HG03521 (cell line): ENCODE measurements around the gene CYTH4.

ENCODE experiments used
- ATAC-seq: cut with Tn5 transposase; IDR thresholded peaks from one replicate; pipeline ENCODE4 v1.9.1; 2021; ENCODE audit warnings: mild to moderate bottlenecking, moderate library complexity; ENCODE audit not compliant: unreplicated experiment

The CYTH4 gene

DNA sequence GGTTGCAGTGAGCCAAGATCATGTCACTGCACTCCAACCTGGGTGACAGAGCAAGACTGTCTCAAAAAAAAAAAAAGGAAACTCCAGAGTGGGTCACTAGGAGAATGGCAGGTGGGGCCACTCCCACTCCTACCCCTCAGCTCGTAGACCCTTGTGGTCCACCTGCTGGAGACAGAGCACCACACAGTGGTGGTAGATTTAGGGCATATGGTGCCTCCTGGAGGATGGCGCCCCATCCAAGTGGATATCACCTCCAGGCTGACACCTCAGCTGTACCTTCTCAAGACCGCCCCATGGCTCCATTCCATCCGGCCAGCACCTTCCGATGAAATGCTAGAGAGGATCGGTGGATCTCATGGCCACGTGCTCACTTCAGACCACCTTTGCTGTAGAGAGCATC is 6.2 kb downstream of the CYTH4 start:
- ATAC-seq, result no peak

DNA sequence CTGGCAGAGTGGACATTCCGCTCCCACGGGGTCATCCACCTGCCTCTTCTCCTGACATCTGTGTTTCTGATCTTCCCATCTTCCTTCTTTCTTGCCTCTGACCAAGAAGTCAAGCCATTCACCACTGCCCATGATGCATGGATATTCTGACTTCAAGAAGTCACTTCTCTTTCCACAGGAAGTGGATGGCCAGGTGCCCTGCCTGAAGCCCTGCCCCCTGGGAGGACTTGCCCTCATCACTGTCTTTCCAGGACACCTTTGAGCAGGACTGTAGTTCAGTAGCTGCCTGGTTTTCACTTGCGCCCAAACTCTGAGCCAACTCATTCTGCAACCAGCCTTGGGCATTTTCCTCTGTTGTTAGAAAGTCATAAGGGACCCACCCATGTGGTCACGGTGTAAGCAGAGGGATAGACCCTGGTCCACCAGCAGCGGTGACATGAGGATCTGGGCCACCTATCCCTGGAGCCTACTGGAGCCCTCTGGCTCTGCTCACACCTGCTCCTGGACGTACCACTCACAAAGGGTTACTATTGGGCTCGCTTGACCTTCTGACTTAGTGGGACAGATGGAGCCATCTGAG is 6.9 kb downstream of the CYTH4 start:
- no peak for ATAC-seq

DNA sequence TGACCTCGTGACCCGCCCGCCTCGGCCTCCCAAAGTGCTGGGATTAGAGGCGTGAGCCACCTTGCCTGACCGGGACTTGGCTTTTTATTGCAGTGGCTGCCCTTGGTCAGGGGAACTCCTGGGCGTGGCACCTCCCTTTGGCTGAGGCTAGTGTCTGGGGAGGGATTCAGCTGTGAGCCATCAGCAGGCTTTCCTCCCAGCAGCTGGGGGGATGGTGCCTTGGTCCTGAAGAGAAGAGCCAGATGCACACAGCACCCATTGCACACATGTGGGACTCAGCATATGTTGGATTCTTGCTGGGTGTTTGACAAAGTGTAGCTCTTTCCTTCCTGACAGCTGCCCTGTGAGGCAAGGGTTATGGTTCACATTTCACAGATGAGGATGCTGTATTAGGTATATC is 8.4 kb downstream of the CYTH4 start:
- no peak for ATAC-seq

DNA sequence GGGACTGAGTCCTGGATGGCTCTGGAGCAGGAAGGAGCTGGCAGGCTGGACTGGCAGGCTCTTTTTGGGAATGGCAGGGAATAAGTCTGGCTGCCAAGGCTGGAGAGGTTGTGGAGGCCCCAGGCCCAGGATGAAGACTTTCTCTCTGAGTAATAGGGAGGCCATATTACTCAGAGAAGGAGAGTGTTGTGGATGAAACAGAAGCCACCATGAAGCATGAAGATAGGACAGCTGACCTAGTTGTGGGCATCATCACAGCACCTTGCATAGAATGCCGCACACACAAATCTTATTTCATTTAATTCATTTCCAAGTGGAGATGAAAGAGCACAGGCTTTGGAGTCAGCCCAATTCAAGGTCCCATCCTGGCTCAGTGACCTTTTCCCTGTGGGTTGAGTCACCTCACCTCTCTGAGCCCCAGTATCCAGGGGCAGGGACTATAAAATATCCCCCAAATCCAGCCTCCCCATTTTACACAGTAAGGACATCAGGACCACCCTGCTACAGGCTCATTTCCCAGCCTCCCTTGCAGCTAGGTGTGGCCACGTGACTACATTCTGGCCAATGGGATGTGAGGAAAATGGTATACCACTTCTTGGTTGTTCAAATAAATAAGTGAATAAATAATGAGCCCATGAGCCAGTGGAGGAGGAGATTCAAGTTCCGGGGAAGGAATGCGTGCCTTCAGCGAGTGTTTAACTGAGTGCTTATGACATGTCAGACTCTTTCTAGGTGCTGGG is 9.4 kb downstream of the CYTH4 start:
- ATAC-seq, result no peak

DNA sequence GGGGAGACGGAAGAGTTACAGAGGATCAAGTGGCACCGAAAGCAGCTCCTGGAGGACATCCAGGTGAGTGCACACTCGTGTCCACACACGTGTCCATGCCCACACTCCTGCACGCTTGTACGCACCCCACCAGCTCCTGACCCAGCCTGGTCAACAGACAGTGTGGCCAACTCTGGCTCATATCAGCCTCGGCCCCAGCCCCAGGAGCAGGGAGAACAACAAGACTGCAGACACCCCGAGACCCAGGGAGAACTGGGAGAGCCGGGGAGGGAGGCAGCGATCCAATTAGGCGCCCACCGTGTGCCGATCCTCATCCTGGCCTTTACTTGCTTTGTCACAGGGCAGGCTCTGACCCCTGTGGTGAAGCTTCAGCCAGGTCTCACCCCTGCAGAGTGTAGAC is 10.3 kb downstream of the CYTH4 start:
- no peak for ATAC-seq

DNA sequence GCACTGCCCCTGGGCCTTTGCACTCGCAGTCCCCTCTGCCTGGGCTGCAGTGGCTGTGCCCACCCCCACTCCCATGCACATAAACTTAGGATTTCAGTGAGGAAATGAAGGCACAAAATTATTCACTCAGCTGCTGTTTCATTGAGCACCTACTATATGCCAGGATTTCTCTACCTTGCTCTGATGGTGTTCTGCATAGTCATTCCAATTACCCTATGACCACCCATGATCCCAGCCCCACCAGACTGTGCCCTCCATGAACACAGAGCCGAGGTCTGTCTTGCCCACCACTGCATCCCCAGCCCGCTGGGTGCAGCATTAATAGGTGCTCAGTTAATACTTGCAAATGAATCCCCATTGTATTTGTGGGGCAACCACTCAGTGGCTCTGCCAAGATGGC is 10.9 kb downstream of the CYTH4 start:
- ATAC-seq, result no peak

DNA sequence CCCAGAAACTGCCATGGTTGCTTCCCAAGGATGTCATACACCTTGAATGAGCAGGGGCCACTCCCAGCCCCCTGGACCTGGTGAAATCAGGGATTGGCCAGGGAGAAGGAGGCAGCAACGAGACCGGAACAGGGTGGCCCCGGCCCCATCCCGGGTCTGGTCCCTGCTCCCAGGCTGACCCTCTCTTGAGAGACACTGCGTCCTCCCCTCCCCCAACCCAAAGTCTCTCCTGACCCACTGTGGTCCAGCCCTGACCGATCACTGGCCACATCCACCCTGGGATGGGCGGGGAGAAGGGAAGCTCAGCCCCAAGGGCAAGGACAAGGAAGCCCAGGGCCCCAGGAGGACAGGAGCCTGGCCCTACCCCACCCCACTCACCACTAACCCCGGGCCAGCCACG is 12.4 kb downstream of the CYTH4 start:
- ATAC-seq, result no peak

DNA sequence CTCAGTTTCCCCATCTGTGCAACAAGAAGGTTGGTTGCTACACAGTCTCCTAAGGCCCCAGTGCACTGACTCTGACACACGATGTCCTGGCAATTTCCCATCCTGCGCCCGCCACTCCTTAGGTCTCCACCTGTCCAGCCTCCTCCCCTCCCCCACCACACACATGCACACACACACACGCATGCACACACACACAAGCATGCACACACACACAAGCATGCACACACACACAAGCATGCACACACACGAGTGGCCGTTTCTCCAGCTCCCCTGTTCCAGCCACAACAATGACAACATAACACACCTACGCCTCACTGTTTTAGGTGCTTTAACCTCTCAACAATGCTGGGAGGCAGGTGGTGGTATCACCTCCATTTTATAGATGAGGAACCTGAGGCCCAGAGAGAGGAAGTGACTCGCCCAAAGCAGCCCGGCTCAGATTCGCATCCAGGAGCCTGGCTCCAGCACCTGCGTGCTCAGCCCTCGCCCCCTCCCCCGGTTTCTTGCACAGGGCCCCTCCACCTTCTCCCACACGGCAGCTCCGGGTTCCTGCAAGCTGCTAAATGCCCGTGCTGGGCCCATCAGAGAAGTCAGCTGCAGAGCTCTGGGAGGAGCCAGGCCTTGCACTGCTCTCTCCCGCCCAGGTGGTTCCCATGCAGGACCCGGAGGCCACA is 13.0 kb downstream of the CYTH4 start:
- ATAC-seq, result no peak

DNA sequence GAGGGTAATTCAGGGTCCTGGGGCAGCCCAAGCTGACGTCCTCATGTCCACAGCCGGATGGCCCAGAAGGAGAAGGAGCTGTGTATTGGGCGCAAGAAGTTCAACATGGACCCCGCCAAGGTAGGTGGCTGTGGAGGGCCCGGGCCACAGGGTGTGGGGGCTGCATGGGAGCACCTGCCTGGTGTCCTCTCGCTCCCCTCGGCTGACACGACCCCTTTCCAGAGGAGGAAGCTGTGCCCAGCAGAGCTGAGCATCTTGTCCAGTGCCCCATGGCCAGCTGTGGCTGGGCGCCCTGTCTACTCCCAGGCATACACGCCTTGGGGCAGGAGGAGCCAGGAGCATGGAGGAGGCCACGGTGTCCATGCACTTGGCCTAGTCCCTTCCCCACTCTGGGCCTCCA is 13.6 kb downstream of the CYTH4 start:
- no peak for ATAC-seq

DNA sequence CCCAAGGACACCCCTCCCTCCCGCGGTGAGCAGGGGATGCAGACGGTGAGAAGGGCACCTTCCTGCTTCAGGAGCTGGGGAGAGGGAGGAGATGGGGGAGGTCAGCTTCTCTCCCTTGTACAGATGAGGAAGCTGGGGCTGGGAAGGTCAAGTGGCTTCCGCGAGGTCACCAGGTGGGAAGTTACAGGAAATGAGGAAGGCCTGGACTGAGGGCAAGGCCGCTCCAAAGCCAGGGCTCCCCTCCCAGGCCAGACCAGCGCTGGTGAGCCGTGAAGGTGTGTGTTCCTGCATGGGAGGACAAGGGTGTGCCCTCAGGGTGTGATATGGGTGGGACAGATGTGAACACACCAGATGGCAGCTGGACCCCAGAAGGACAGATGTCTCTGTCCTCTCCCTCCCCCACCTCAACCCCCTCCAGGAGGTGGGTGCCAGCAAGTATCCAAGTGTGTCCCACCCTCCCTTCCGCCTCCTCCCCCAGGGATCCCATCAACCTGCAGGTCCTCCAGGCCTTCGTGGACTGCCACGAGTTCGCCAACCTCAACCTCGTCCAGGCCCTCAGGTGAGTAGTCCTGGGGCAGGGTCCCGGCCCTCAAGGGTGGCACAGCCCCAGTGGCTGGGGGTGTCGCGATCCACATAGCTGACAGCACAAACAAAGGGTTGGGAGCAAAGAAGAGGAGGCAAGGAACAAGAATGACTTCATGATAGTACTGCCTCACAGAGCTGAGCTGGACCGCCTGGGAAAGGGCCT is 16.6 kb downstream of the CYTH4 start:
- no peak for ATAC-seq

DNA sequence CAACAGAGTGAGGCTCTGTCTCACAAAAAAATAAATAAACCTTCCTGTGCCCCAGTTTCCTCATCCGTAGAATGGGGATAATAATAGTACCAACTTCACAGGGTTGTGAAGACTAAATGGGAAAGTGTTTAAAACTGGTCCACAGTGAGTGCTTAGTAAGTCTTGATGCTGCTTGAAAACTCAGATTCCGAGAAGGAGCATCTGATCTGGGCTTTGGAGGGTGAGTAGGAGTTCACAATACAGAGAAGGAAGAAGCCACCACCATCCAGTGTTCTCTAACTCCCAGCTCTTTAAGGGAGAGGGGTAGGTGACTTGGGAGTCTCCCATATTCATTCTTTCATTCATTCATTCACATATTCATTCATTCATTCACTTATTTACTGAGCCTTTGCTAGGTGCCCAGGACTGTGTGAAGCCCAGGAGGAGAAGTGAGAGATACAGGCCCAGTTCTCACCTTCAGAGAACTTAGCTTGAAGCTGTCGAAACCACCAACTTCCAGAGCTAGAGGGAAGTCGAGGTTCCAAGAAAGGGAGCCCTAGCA is 17.7 kb downstream of the CYTH4 start:
- no peak for ATAC-seq

DNA sequence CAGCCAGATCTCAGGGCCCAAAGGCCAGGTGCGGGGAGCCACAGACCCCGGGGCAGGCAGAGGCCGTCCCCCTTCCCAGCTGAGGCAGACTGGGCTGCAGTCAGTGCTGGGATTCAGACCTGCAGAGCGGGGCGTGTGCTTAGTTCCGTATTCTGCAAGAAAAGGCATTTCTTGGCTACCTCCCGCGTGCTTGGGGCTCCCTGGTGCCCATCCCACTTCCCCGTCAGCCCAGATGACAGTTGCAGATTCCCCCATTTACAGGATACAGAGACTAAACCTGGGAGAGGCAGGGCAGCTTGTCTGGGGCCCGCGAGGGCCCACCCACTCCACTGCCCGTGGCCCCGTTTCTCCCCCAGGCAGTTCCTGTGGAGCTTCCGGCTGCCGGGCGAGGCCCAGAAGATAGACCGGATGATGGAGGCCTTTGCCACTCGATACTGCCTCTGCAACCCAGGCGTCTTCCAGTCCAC is 18.3 kb downstream of the CYTH4 start:
- ATAC-seq, result no peak

DNA sequence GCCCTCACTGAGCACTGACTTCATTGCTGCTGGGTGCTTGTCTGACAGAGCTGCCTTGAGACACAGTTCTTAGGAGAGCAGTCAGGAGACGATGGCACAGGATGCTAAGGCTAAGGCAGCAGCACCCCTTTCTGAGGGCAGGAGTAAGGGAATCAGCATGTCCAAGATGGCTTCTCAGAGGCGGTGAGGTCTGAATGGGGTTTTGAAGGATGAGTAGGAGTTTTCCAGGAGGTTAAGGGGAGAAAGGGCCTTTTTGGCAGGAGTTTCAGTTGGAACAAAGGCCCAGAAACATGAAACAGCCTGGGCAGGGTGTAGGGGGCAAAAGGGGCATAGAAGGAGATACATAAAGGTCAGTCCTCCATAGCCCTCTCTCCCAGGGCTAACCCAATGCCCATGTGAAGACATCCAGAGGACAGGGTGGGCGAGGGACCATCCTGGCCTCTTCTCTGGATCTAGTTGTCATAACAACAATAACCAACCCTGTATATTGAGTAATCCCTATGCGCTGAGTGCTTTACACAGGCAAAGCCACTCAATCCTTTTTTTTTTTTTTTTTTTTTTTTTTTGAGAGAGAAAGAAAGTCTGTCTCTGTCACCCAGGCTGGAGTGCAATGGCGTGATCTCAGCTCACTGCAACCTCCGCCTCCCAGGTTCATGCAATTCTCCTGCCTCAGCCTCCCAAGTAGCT is 19.0 kb downstream of the CYTH4 start:
- no peak for ATAC-seq

DNA sequence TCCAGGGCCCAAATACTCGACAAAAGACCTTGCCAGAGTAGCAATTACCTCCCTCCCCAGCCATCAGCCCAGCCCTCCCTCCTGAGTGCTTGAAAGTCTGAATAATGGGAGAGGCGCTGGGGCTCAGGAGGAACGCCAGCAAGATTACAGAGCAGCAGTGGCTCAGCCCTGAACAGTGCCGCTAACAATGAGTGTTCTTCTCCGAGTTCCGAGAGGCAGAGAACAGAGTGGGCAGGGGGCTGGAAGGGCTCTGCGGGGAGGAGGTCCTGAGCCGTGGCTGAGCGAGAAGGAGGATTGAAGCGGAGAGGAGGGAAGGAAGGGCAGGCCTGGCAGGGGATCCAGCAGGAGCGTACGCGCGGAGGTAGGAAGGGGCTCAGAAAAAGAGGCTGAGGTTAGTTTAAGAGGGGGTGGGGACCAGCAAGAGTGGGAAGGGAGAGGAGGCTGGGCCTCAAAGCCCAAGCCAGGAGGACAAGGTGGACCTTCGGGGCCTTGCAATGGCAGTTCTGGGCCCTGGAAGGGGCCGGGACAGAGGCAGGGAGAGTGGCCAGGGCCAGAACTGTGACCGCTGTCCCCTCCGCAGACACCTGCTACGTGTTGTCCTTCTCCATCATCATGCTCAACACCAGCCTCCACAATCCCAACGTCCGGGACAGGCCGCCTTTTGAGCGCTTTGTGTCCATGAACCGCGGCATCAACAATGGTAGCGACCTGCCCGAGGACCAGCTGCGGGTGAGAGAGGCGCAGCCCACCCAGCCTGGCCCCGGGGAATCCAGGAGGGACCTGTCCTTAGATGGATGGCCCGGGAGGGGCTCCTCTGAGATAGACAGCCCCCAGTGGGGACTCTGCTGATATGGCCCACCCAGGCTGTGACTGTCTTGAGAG is 20.6 kb downstream of the CYTH4 start:
- ATAC-seq, result no peak

DNA sequence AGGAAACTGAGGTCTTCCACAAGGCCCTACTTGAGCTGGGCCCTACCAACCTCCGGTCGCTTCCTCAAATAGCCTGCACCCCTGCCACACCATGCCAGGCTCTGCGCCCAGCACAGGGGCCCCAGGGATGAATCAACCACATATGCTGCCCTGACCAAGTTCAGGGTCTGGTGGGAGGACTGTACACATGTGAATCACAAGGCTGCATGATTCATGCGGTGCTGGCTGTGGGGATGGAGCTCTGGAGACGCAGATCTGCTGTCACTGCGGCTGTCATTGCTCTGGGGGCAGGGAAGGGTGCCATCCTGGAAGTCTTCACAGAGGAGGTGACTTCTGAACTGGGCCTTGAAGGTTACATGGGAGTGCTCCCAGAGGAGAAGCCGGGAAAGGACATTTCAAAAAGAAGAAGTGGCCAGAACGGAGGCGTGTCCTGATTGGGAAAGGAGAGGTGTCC is 21.5 kb downstream of the CYTH4 start:
- ATAC-seq, result no peak

DNA sequence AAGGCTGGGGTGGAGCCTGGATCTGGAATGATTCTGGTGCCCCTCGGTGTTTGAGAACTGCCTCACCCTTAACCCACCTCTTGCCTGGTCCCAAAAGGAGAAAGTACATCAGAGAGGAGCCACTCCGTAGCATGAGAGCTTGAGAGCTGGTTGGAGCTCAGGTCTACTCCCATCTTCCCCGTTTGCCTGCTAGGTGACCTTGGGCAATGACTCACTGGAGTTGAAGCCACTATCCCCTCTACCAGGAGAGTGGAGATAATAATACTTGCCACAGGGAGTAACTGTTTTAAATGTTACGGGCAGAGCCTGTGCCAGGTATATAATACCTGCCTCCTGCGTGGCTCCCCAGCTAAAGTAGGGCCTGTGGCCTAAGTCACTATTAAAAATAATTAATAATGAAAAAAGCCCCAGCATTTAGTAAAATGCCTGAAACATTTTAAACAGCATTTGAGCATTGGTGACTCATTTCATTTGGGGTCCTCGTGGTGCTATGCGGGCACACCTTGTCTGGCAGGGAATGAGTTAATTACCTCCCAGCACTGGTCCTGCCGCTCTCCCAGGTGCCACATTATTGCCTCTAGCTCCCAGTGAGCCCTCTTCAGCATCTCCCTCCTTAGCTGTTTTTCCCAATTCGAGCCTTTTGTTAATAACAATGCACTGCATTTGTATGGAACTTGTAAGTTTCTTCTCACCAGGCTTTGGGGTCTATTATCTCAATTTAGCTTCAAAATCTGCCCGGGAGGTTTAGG is 22.5 kb downstream of the CYTH4 start:
- no peak for ATAC-seq

DNA sequence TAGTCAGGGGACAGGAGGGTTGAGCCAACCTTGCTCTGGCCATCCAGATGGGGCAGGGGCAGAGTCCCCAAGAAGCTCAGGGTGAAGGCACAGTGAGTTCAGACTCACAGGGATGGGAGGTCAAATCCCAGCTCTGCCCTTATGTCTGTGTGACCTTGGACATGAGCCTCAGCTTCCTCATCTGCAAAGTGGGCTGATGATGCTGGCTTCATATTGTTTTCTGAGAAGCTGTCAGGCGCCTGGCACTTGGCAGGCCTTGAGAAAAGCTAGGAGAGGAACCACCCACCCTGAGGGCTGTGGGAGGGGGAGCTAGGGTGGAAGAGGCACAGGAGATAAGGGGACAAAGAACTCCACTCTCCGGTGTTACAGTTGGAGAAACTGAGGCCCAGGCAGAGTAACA is 23.6 kb downstream of the CYTH4 start:
- ATAC-seq, result no peak

DNA sequence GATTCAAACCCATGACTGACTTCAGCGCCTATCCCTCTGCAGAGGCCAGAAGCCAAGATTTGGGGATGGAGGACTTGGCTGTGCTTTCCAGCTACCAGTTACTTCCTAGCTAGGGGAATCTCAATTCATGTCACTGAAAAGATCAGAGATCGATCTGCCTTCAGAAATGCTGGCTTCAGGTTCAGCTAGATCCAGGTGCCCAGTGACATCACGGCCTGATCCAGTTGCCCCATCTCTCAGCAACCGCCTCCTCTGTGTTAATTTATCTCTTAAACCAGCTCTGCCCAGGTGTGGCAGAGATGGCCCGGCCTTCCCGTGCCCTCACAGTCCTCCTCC is 24.2 kb downstream of the CYTH4 start:
- no peak for ATAC-seq
